Sigmoid colon (tissue), 7 donors: Measurements from ENCODE around the gene HHATL. TPM values are rescaled to one million over a fixed set of nuclear protein-coding genes. Genes with fewer than 3 reads are reported as not detected.

Experiments
- DNase-seq: peaks from one replicate; pipeline ENCODE4 v3.0.0-alpha.2; 2019
- H3K27ac ChIP-seq, 4 donors: fragments of 200-600 bp; sonication (generic); one replicate each; pipeline ENCODE4 v1.5.1; 2016 to 2019; ENCODE audit warnings: mild to moderate bottlenecking in 1 of 4
- H3K27me3 ChIP-seq, 3 donors: fragments of 200-600 bp; sonication (generic); one replicate each; pipeline ENCODE4 v1.5.1; 2019; ENCODE audit warnings: mild to moderate bottlenecking in 1 of 3
- H3K36me3 ChIP-seq, 4 donors: fragments of 200-600 bp; sonication (generic); one replicate each; pipeline ENCODE4 v1.5.1; 2016 to 2019
- H3K4me1 ChIP-seq, 4 donors: fragments of 200-600 bp; sonication (generic); one replicate each; pipeline ENCODE4 v1.5.1; 2017 to 2019
- H3K4me3 ChIP-seq, 4 donors: fragments of 200-600 bp; sonication (generic); one replicate each; pipeline ENCODE4 v1.5.1; 2017 to 2019; ENCODE audit warnings: mild to moderate bottlenecking in 2 of 4, moderate library complexity in 1 of 4
- H3K9me3 ChIP-seq, 4 donors: fragments of 200-600 bp in 3 of 4; sonication (generic) in 3 of 4; one replicate each; pipeline versions ENCODE4 v1.5.1 to v1.6.1; 2013 to 2019
- CTCF ChIP-seq, 4 experiments: fragments of 450-650 bp in 3 of 4; fragments of 200-600 bp in 1 of 4; IDR thresholded peaks; one replicate each; pipeline ENCODE4 v1.5.1; 2016 to 2019; ENCODE audit warnings: antibody characterized with exemption in 4 of 4, mild to moderate bottlenecking in 3 of 4, moderate library complexity in 2 of 4
- EP300 ChIP-seq, 4 donors: sonication (generic); formaldehyde crosslinking; IDR thresholded peaks; one replicate each; pipeline ENCODE4 v1.6.1; 2017; ENCODE audit warnings: antibody characterized with exemption in 4 of 4
- POLR2A ChIP-seq, 2 donors: fragments of 450-650 bp; IDR thresholded peaks; one replicate each; pipeline ENCODE4 v1.6.1; 2016; ENCODE audit warnings: antibody characterized with exemption in 2 of 2, mild to moderate bottlenecking in 2 of 2, moderate library complexity in 2 of 2
- POLR2AphosphoS5 ChIP-seq, 4 donors: sonication (generic); formaldehyde crosslinking; IDR thresholded peaks; one replicate each; pipeline ENCODE4 v1.6.1; 2017; ENCODE audit warnings: antibody characterized with exemption in 4 of 4
- WGBS, 2 donors: extraction: QIAGEN DNeasy Blood & Tissue Kit; methylation state at CpG; one replicate each; pipeline ENCODE4 v1.1.7; 2013; 5-methylcytosine and 5-hydroxymethylcytosine counted together
- intact Hi-C: fragments of 100-400 bp; cut with DNase I; formaldehyde crosslinking; loops from one replicate; pipeline ENCODE4 v1.15.1; 2023
- polyA plus RNA-seq, 3 donors: library from polyadenylated mRNA; stranded (reverse); fragments of 200-250 nt; gene quantifications; one replicate each; pipeline ENCODE4 v1.2.3, GENCODE V29; 2013
- total RNA-seq, 4 donors: library from RNA; depleted of rRNA; stranded (reverse); fragments of >200 nt; gene quantifications; one replicate each; pipeline ENCODE4 v1.1.0, GENCODE V29; 2016
- donor health status: healthy with polysubstance abuse.
- donor health status: Bipolar disorder and iron deficiency.
- donor health status: healthy.

HHATL gene
- total and polyA plus RNA-seq, 7 donors = 0.31 to 1.4 TPM; not detected in 5

DNA sequence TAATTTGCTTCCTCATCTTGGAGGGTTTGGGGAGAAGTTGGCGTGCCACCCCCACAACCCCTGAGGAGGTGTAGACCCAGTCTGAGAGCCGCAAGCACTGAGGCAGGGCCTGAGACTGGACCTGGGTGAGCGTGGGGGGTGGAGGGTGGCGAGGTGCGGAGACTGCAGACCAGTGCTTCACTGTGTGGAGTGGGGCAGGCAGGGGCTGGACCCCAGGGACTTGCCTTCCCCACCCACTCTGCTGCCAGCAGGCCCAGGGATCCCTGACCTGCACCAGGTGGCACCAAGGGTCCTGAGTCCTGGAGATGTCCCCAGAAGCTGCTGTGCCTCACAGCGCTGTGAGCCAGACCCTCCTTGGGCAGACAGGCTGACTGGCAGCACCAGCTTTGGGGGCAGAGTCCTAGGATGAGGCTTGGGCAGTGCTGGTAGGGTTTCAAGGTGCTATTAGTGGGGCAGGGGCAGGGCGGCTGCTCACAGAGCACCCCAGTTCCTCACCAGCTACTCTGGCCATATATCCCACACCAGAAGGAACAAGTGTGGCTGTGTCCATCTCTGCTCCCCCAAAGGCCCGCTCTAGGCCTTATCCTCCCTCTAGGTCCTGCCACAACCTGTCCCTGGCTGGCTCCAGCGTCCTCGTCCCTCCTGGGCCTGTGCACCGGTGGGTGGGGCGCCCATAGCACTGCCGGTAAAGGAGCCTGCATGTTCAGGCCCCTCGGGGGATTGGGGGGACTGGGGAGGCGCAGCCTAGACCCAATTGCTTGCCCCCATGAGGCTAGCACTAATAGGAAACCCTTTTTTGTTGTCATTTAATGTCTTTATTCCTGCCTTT, 37.3 kb downstream of the HHATL start:
- Histone ChIP-seq H3K4me1 (peaks cover 0 to 36% (median 34%) of the 10 kb centered on the region in 4 donors), H3K27ac (peak overlapping the region; percentile 8 to 44 (median 30)), H3K4me3 (no peak overlapping the region), H3K36me3 (peaks cover 0 to 6% (median 0%) of the 10 kb centered on the region in 4 donors), H3K27me3 (no peaks in the 10 kb centered on the region), H3K9me3 (no peaks in the 10 kb centered on the region)
- TF ChIP-seq POLR2AphosphoS5 (IDR thresholded peaks at IDR 0.05) (peak in 1 of 4 donors; percentile 9), POLR2A (IDR thresholded peaks at IDR 0.05) (no peak), EP300 (IDR thresholded peaks at IDR 0.05) (no peak), CTCF (IDR thresholded peaks at IDR 0.05) (no peak)
- DNase-seq = peak; percentile 64
- WGBS, 2 donors = 78 to 84% methylated on average over 15 of the region's 15 CpGs
- intact Hi-C loops = no loop called here

DNA sequence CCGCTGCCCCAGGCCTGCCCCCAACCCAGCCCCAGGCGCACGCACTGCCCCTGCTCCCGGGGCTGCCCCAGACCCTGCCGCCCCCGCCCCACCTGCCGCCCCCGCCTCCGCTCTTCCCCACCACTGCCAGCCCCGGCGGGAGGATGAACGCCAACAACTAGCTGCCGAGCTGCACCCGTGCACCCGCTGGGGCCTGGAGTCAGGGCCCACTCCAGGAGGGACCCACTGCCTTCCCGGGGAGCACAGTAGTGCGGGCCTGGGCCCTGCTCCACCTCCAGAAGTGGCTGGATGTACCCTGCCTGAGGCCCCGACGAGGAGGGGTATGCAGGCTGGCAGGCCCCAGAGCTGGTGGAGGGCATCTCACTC, 38.2 kb downstream of the HHATL start:
- H3K27me3 ChIP-seq = no peaks in the 10 kb centered on the region
- no peak for TF ChIP-seq EP300 (IDR thresholded peaks at IDR 0.05)
- TF ChIP-seq POLR2A (IDR thresholded peaks at IDR 0.05) = no peak
- no peak for TF ChIP-seq CTCF (IDR thresholded peaks at IDR 0.05)
- no peak for TF ChIP-seq POLR2AphosphoS5 (IDR thresholded peaks at IDR 0.05)
- peaks cover 0 to 44% (median 43%) of the 10 kb centered on the region in 4 donors for H3K4me1 ChIP-seq
- no peaks in the 10 kb centered on the region for H3K9me3 ChIP-seq
- intact Hi-C loops = no loop called here
- 86 to 87% methylated on average over 19 of the region's 19 CpGs for WGBS, 2 donors
- H3K36me3 ChIP-seq = peaks cover 0 to 12% (median 0%) of the 10 kb centered on the region in 4 donors
- DNase-seq = no peak
- no peak overlapping the region for H3K4me3 ChIP-seq
- H3K27ac ChIP-seq = no peak overlapping the region

- Histone ChIP-seq H3K4me1 (peaks cover 0 to 50% (median 49%) of the 10 kb centered on the region in 4 donors), H3K4me3 (no peak overlapping the region), H3K9me3 (no peaks in the 10 kb centered on the region), H3K27ac (no peak overlapping the region), H3K36me3 (peaks cover 0 to 16% (median 0%) of the 10 kb centered on the region in 4 donors), H3K27me3 (no peaks in the 10 kb centered on the region)
- intact Hi-C loops = no loop called here
- peak; percentile 63 for DNase-seq
- TF ChIP-seq CTCF (IDR thresholded peaks at IDR 0.05) (no peak), POLR2AphosphoS5 (IDR thresholded peaks at IDR 0.05) (peak in 1 of 4 donors; percentile 7)
- WGBS, 2 donors = 75 to 77% methylated on average over 38 of the region's 38 CpGs
Measured at GRCh38 chr3:42663581-42664437, 38.8 kb downstream of the HHATL start.

GRCh38 chr3:42662813-42663535, 39.6 kb downstream of the HHATL start:
- peaks cover 0 to 24% (median 4%) of the 10 kb centered on the region in 4 donors for H3K36me3 ChIP-seq
- peaks cover 0 to 53% (median 50%) of the 10 kb centered on the region in 4 donors for H3K4me1 ChIP-seq
- intact Hi-C loops = loop anchor here (1.0 kb wide), 1 partner anchor 14 kb away; no protein-coding TSS in a partner anchor

More at GRCh38 chr3:42662813-42663535, 39.6 kb downstream of the HHATL start:
- Histone ChIP-seq H3K9me3 (no peaks in the 10 kb centered on the region), H3K27ac (no peak overlapping the region), H3K4me3 (no peak overlapping the region), H3K27me3 (no peaks in the 10 kb centered on the region)
- peak; percentile 59 for DNase-seq
- TF ChIP-seq POLR2AphosphoS5 (IDR thresholded peaks at IDR 0.05) (no peak), CTCF (IDR thresholded peaks at IDR 0.05) (no peak), POLR2A (IDR thresholded peaks at IDR 0.05) (no peak), EP300 (IDR thresholded peaks at IDR 0.05) (no peak)
- WGBS, 2 donors = 86 to 88% methylated on average over 12 of the region's 12 CpGs
